IMR-90 (cell line): ENCODE results near the gene HSF2. TPM values are rescaled to one million over a fixed set of nuclear protein-coding genes. Genes with fewer than 3 reads are reported as not detected.

ENCODE experiments used
- ATAC-seq: fragments of 200-7000 bp; cut with Tn5 transposase; 2 replicates; pipeline ENCODE4 v1.9.1; 2020; ENCODE audit warnings: low read depth, mild to moderate bottlenecking, moderate library complexity
- BruUV-seq: library from RNA; stranded (reverse); fragments of 400-500 nt; replicated peaks from 2 replicates; lab custom pipeline; 2021; lab: Mats Ljungman, UMichigan
- CTCF ChIA-PET: fragments of 300-600 bp; formaldehyde crosslinking; extraction: SDS; loops from one replicate; lab custom pipeline; 2021; ENCODE audit warnings: antibody characterized with exemption; lab: Yijun Ruan, JAX
- POLR2A ChIA-PET: fragments of 300-600 bp; sonication (Branson Sonifier 250); formaldehyde crosslinking; loops from one replicate; lab custom pipeline; 2022; ENCODE audit warnings: antibody characterized with exemption; ENCODE audit not compliant: unreplicated experiment; lab: Charles Lee
- DNase-seq: peaks from one replicate; pipeline ENCODE4 v3.0.0; 2013
- H2AFZ ChIP-seq: replicated peaks from 2 replicates; pipeline ENCODE3; 2013; ENCODE audit warnings: low read length, mild to moderate bottlenecking; ENCODE audit not compliant: poor library complexity
- H2AK5ac ChIP-seq: 2 replicates; pipeline ENCODE4 v1.6.1; 2013; ENCODE audit warnings: low read depth, low read length, inconsistent platforms
- H2AK9ac ChIP-seq: replicated peaks from 2 replicates; pipeline ENCODE3; 2013; ENCODE audit warnings: mild to moderate bottlenecking, low read depth, low read length, moderate library complexity; ENCODE audit not compliant: poor library complexity
- H2BK120ac ChIP-seq: 2 replicates; pipeline ENCODE4 v1.6.1; 2013; ENCODE audit warnings: low read depth, low read length, inconsistent platforms
- H2BK15ac ChIP-seq: 3 replicates; pipeline ENCODE4 v1.6.1; 2013; ENCODE audit warnings: low read depth, low read length, inconsistent platforms
- H2BK20ac ChIP-seq: 2 replicates; pipeline ENCODE4 v1.6.1; 2013; ENCODE audit warnings: low read depth, mild to moderate bottlenecking, inconsistent platforms, low read length, moderate library complexity
- H2BK5ac ChIP-seq: 2 replicates; pipeline ENCODE4 v1.6.1; 2013; ENCODE audit warnings: mild to moderate bottlenecking, low read depth, low read length, inconsistent platforms; ENCODE audit not compliant: poor library complexity, severe bottlenecking
- H3K14ac ChIP-seq: replicated peaks from 2 replicates; pipeline ENCODE4 v1.6.1; 2013; ENCODE audit warnings: low read depth, low read length, inconsistent platforms
- H3K18ac ChIP-seq: 2 replicates; pipeline ENCODE4 v1.6.1; 2013; ENCODE audit warnings: low read depth, low read length, control low read depth
- H3K23ac ChIP-seq: 2 replicates; pipeline ENCODE4 v1.6.1; 2013; ENCODE audit warnings: low read depth, low read length, inconsistent platforms
- H3K27ac ChIP-seq: 2 replicates; pipeline ENCODE4 v1.5.1; 2013; ENCODE audit warnings: mild to moderate bottlenecking, control low read depth, low read length; ENCODE audit not compliant: insufficient read depth
- H3K27me3 ChIP-seq: 2 replicates; pipeline ENCODE4 v1.6.1; 2013; ENCODE audit warnings: low read length; ENCODE audit not compliant: control insufficient read depth, insufficient read depth
- H3K36me3 ChIP-seq: 2 replicates; pipeline ENCODE4 v1.6.1; 2013; ENCODE audit warnings: low read length, mixed read lengths; ENCODE audit not compliant: control insufficient read depth, insufficient read depth
- H3K4ac ChIP-seq: 2 replicates; pipeline ENCODE4 v1.6.1; 2013; ENCODE audit warnings: low read depth, low read length, inconsistent platforms
- H3K4me1 ChIP-seq: 2 replicates; pipeline ENCODE4 v1.6.1; 2013; ENCODE audit warnings: low read length, mixed read lengths; ENCODE audit not compliant: control insufficient read depth, insufficient read depth
- H3K4me2 ChIP-seq: 2 replicates; pipeline ENCODE4 v1.6.1; 2013; ENCODE audit warnings: low read depth, mild to moderate bottlenecking, control low read depth, low read length, moderate library complexity
- H3K4me3 ChIP-seq: 2 replicates; pipeline ENCODE4 v1.5.1; 2013; ENCODE audit warnings: low read depth, mild to moderate bottlenecking, control low read depth, low read length, moderate library complexity; ENCODE audit not compliant: insufficient read depth
- H3K56ac ChIP-seq: 2 replicates; pipeline ENCODE4 v1.6.1; 2013; ENCODE audit warnings: low read length, inconsistent platforms; ENCODE audit not compliant: insufficient read depth; ENCODE audit errors: extremely low read depth
- H3K79me1 ChIP-seq, 2 experiments: 2 replicates each; pipeline ENCODE4 v1.6.1; 2013; ENCODE audit warnings: low read length in 2 of 2, inconsistent platforms in 1 of 2, low read depth in 1 of 2
- H3K9ac ChIP-seq: 2 replicates; pipeline ENCODE4 v1.6.1; 2013; ENCODE audit warnings: low read depth, low read length, control low read depth
- H3K9me1 ChIP-seq: 2 replicates; pipeline ENCODE4 v1.6.1; 2013; ENCODE audit warnings: low read length, inconsistent platforms; ENCODE audit not compliant: insufficient read depth
- H3K9me3 ChIP-seq: 2 replicates; pipeline ENCODE4 v1.6.1; 2013; ENCODE audit warnings: low read length; ENCODE audit not compliant: control insufficient read depth, insufficient read depth
- H4K20me1 ChIP-seq: 2 replicates; pipeline ENCODE4 v1.6.1; 2013; ENCODE audit warnings: low read length, inconsistent platforms; ENCODE audit not compliant: insufficient read depth
- H4K5ac ChIP-seq: 2 replicates; pipeline ENCODE4 v1.6.1; 2013; ENCODE audit warnings: mild to moderate bottlenecking, low read depth, low read length, control low read depth
- H4K8ac ChIP-seq, 2 experiments: 2 replicates each; pipeline ENCODE4 v1.6.1; 2013; ENCODE audit warnings: low read depth in 2 of 2, low read length in 2 of 2, control low read depth in 1 of 2, inconsistent platforms in 1 of 2
- H4K91ac ChIP-seq: 2 replicates; pipeline ENCODE4 v1.6.1; 2013; ENCODE audit warnings: low read depth, low read length, inconsistent platforms; ENCODE audit not compliant: insufficient read depth
- BHLHE40 ChIP-seq: fragments of 150-350 bp; IDR thresholded peaks from 2 replicates; pipeline ENCODE4 v1.6.1; 2016; ENCODE audit warnings: mild to moderate bottlenecking, low read depth, low read length
- CEBPB ChIP-seq: IDR thresholded peaks from 2 replicates; pipeline ENCODE4 v1.6.1; 2012; ENCODE audit warnings: low read depth, low read length, improper control_type of control experiment
- CHD1 ChIP-seq: IDR thresholded peaks from 2 replicates; pipeline ENCODE4 v1.6.1; 2012; ENCODE audit warnings: low read depth, low read length, improper control_type of control experiment
- FOS ChIP-seq: fragments of 150-350 bp; IDR thresholded peaks from 2 replicates; pipeline ENCODE4 v1.6.1; 2016; ENCODE audit warnings: low read depth, low read length
- MAFK ChIP-seq: IDR thresholded peaks from 2 replicates; pipeline ENCODE4 v1.6.1; 2012; ENCODE audit warnings: low read depth, low read length, improper control_type of control experiment
- MAZ ChIP-seq: IDR thresholded peaks from 2 replicates; pipeline ENCODE4 v1.6.1; 2012; ENCODE audit warnings: low read depth, mild to moderate bottlenecking, low read length, improper control_type of control experiment, moderate library complexity, borderline replicate concordance
- MXI1 ChIP-seq: IDR thresholded peaks from 2 replicates; pipeline ENCODE4 v1.6.1; 2012; ENCODE audit warnings: low read depth, mild to moderate bottlenecking, low read length, moderate library complexity, borderline replicate concordance
- NFE2L2 ChIP-seq: fragments of 150-350 bp; IDR thresholded peaks from 2 replicates; pipeline ENCODE4 v1.6.1; 2016; ENCODE audit warnings: low read depth, mild to moderate bottlenecking, low read length
- POLR2A ChIP-seq: IDR thresholded peaks from 2 replicates; pipeline ENCODE4 v1.6.1; 2012; ENCODE audit warnings: mild to moderate bottlenecking, low read depth, low read length
- RAD21 ChIP-seq: IDR thresholded peaks from 2 replicates; pipeline ENCODE4 v1.6.1; 2012; ENCODE audit warnings: low read length, improper control_type of control experiment
- RCOR1 ChIP-seq: IDR thresholded peaks from 2 replicates; pipeline ENCODE4 v1.6.1; 2012; ENCODE audit warnings: mild to moderate bottlenecking, low read length, improper control_type of control experiment; ENCODE audit not compliant: insufficient replicate concordance
- RFX5 ChIP-seq: IDR thresholded peaks from 2 replicates; pipeline ENCODE4 v1.8.0; 2012; ENCODE audit warnings: low read depth, mild to moderate bottlenecking, low read length, moderate library complexity
- SMC3 ChIP-seq: fragments of 150-350 bp; IDR thresholded peaks from 2 replicates; pipeline ENCODE4 v1.6.1; 2016; ENCODE audit warnings: low read depth, mild to moderate bottlenecking, antibody characterized with exemption, low read length, moderate library complexity
- WGBS, 2 experiments: methylation state at CpG; one replicate each; pipeline versions ENCODE4 v1.1.5 to v1.1.7; 2013; ENCODE audit warnings: missing lambda C conversion rate in 2 of 2; ENCODE audit not compliant: insufficient read length in 1 of 2; ENCODE audit errors: extremely low coverage in 2 of 2; 5-methylcytosine and 5-hydroxymethylcytosine counted together
- dilution Hi-C: fragments of 300-500 bp; cut with HindIII; formaldehyde crosslinking; loops from one replicate; pipeline ENCODE4 v1.14.3; 2018; ENCODE audit warnings: low sequenced_read_pairs; ENCODE audit not compliant: unreplicated experiment
- in situ Hi-C: fragments of 300-500 bp; cut with MboI; formaldehyde crosslinking; loops from 3 replicates; pipeline ENCODE4 v1.14.3; 2019; ENCODE audit warnings: low sequenced_read_pairs, inconsistent platforms, mixed read lengths
- intact Hi-C: fragments of 100-400 bp; cut with micrococcal nuclease; formaldehyde crosslinking; loops from 2 replicates; pipeline ENCODE4 v1.10.0; 2022
- polyA plus RNA-seq, 3 experiments: library from polyadenylated mRNA; depleted of rRNA; stranded (reverse); fragments of >200 nt; gene quantifications; 2 replicates each; pipeline ENCODE4 v1.2.3, GENCODE V29; 2012; ENCODE audit warnings: low replicate concordance in 1 of 3
- total RNA-seq: library from RNA; depleted of rRNA; stranded (reverse); fragments of >200 nt; gene quantifications from 2 replicates; pipeline ENCODE4 v1.2.3, GENCODE V29; 2012
- TF ChIP-seq, protein P1 (sequence below): fragments of 150-350 bp; IDR thresholded peaks from 2 replicates; pipeline ENCODE4 v1.6.1; 2016; ENCODE audit warnings: low read depth, mild to moderate bottlenecking, low read length, moderate library complexity, borderline replicate concordance
- TF ChIP-seq, protein P2 (sequence below): conservative IDR thresholded peaks from 2 replicates; pipeline ENCODE4 v1.5.1; 2012; ENCODE audit warnings: mild to moderate bottlenecking, low read depth, low read length, improper control_type of control experiment
- TF ChIP-seq, protein P3 (sequence below): fragments of 150-350 bp; IDR thresholded peaks from 2 replicates; pipeline ENCODE4 v1.6.1; 2017; ENCODE audit warnings: mild to moderate bottlenecking, antibody characterized with exemption, low read length, low read depth

The HSF2 gene
- total and polyA plus RNA-seq, 2 of the 4 experiments (the other 2 are of a cell fraction): 17.6 to 28.9 TPM

DNA sequence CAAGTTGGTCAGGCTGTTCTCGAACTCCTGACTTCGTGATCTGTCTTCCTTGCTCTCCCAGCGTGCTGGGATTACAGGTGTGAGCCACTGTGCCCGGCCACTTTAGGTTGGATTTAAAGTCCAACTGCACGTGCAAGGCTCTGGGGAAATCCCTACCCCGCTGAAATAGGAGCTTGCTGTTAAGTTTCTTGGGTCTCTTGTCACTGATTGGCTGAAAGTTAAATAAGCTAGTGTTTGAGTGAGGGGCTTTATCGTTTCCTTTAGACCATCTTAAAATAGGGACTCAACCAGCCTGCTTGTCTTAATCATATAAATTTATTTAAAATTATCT, 83.3 kb downstream of the HSF2 start:
- WGBS, 2 experiments: no CpG with 5 or more reads among the region's 7 CpGs
- Histone ChIP-seq H2AFZ (no peak overlapping the region), H3K36me3 (no peaks in the 10 kb centered on the region), H3K4me3 (no peak overlapping the region), H3K56ac (no peak overlapping the region), H2BK15ac (no peak overlapping the region), H3K27me3 (no peaks in the 10 kb centered on the region), H3K4me1 (no peaks in the 10 kb centered on the region), H3K79me1 (no peaks in the 10 kb centered on the region), H2BK5ac (no peak overlapping the region), H3K4me2 (no peak overlapping the region), H4K20me1 (no peaks in the 10 kb centered on the region), H4K8ac (no peak overlapping the region), H2BK20ac (no peak overlapping the region), H2AK5ac (no peak overlapping the region), H3K9me1 (no peaks in the 10 kb centered on the region), H4K5ac (no peak overlapping the region), H3K14ac (no peak overlapping the region), H3K4ac (no peak overlapping the region), H3K9ac (no peak overlapping the region), H3K18ac (no peak overlapping the region), H3K9me3 (no peaks in the 10 kb centered on the region), H2AK9ac (no peak overlapping the region), H4K91ac (no peak overlapping the region), H2BK120ac (no peak overlapping the region), H3K23ac (no peak overlapping the region), H3K27ac (no peak overlapping the region)
- TF ChIP-seq RFX5: no peak
- TF ChIP-seq, protein P1, sequence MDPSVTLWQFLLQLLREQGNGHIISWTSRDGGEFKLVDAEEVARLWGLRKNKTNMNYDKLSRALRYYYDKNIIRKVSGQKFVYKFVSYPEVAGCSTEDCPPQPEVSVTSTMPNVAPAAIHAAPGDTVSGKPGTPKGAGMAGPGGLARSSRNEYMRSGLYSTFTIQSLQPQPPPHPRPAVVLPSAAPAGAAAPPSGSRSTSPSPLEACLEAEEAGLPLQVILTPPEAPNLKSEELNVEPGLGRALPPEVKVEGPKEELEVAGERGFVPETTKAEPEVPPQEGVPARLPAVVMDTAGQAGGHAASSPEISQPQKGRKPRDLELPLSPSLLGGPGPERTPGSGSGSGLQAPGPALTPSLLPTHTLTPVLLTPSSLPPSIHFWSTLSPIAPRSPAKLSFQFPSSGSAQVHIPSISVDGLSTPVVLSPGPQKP: no peak
- no peak for TF ChIP-seq MAZ
- TF ChIP-seq, protein P2, sequence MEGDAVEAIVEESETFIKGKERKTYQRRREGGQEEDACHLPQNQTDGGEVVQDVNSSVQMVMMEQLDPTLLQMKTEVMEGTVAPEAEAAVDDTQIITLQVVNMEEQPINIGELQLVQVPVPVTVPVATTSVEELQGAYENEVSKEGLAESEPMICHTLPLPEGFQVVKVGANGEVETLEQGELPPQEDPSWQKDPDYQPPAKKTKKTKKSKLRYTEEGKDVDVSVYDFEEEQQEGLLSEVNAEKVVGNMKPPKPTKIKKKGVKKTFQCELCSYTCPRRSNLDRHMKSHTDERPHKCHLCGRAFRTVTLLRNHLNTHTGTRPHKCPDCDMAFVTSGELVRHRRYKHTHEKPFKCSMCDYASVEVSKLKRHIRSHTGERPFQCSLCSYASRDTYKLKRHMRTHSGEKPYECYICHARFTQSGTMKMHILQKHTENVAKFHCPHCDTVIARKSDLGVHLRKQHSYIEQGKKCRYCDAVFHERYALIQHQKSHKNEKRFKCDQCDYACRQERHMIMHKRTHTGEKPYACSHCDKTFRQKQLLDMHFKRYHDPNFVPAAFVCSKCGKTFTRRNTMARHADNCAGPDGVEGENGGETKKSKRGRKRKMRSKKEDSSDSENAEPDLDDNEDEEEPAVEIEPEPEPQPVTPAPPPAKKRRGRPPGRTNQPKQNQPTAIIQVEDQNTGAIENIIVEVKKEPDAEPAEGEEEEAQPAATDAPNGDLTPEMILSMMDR: no peak
- TF ChIP-seq POLR2A: no peak
- TF ChIP-seq MAFK: no peak
- TF ChIP-seq, protein P3, sequence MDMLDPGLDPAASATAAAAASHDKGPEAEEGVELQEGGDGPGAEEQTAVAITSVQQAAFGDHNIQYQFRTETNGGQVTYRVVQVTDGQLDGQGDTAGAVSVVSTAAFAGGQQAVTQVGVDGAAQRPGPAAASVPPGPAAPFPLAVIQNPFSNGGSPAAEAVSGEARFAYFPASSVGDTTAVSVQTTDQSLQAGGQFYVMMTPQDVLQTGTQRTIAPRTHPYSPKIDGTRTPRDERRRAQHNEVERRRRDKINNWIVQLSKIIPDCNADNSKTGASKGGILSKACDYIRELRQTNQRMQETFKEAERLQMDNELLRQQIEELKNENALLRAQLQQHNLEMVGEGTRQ: no peak
- no peak for TF ChIP-seq NFE2L2
- TF ChIP-seq MXI1: no peak
- no peak for TF ChIP-seq CEBPB
- no peak for TF ChIP-seq SMC3
- no peak for TF ChIP-seq FOS
- no peak for TF ChIP-seq CHD1
- TF ChIP-seq RCOR1: no peak
- no peak for TF ChIP-seq BHLHE40
- TF ChIP-seq RAD21: no peak
- intact Hi-C loops: no loop called here
- ATAC-seq (no peak), DNase-seq (no peak)
- in situ Hi-C loops: no loop called here
- dilution Hi-C loops: no loop called here
- no TSS peak for BruUV-seq
- ChIA-PET CTCF (interaction anchor here (0.6 kb wide), 1 partner anchor 69 kb away, joined by 4 read pairs; no protein-coding TSS in a partner anchor), POLR2A (no interaction called here)
